Neural cell (in vitro differentiated cells): ENCODE data around the gene KCTD10. TPM values are rescaled to one million over a fixed set of nuclear protein-coding genes. Genes with fewer than 3 reads are reported as not detected.

Source experiments
- H2AFZ ChIP-seq: fragments of 200-600, 300-800 bp; sonication (generic), shearing (Covaris generic); 2 replicates; pipeline ENCODE4 v1.6.0; 2014; ENCODE audit warnings: low read depth, mild to moderate bottlenecking, antibody characterized with exemption, low read length, moderate library complexity
- H3F3A ChIP-seq: fragments of 200-600 bp; shearing (Covaris generic); 2 replicates; pipeline ENCODE4 v1.6.1; 2016; ENCODE audit warnings: mild to moderate bottlenecking, moderate library complexity, mixed read lengths, antibody characterized with exemption, low read length; ENCODE audit not compliant: insufficient read depth, poor library complexity, severe bottlenecking
- H3K27ac ChIP-seq: fragments of 200-600, 300-800 bp; sonication (generic), shearing (Covaris generic); 2 replicates; pipeline ENCODE4 v1.5.1; 2014; ENCODE audit warnings: mild to moderate bottlenecking, low read length, moderate library complexity
- H3K27me3 ChIP-seq: fragments of 300-800, 200-600 bp; sonication (generic), shearing (Covaris generic); 2 replicates; pipeline ENCODE4 v1.6.0; 2014; ENCODE audit warnings: mild to moderate bottlenecking, low read depth, low read length, moderate library complexity; ENCODE audit not compliant: insufficient read depth
- H3K36me3 ChIP-seq: fragments of 300-800, 200-600 bp; sonication (generic), shearing (Covaris generic); 2 replicates; pipeline ENCODE4 v1.5.1; 2014; ENCODE audit warnings: mild to moderate bottlenecking, antibody characterized with exemption, low read length, moderate library complexity; ENCODE audit not compliant: insufficient read depth
- H3K4me2 ChIP-seq: fragments of 300-800, 200-600 bp; sonication (generic), shearing (Covaris generic); 2 replicates; pipeline ENCODE4 v1.6.0; 2014; ENCODE audit warnings: mild to moderate bottlenecking, low read length
- H3K4me3 ChIP-seq: fragments of 300-800, 200-600 bp; sonication (generic), shearing (Covaris generic); 2 replicates; pipeline ENCODE4 v1.5.1; 2014; ENCODE audit warnings: mild to moderate bottlenecking, low read length, moderate library complexity
- H3K79me2 ChIP-seq: fragments of 200-600 bp; shearing (Covaris generic); replicated peaks from 2 replicates; pipeline ENCODE4 v1.6.0; 2014; ENCODE audit warnings: mild to moderate bottlenecking, low read length, moderate library complexity; ENCODE audit not compliant: insufficient read depth
- H3K9ac ChIP-seq: fragments of 300-800, 200-600 bp; sonication (generic), shearing (Covaris generic); 2 replicates; pipeline ENCODE4 v1.6.1; 2016; ENCODE audit warnings: mild to moderate bottlenecking, low read length, mixed read lengths
- H3K9me2 ChIP-seq: fragments of 200-600 bp; shearing (Covaris generic); 2 replicates; pipeline ENCODE4 v1.6.1; 2016; ENCODE audit warnings: mild to moderate bottlenecking, low read length, mixed read lengths; ENCODE audit not compliant: insufficient read depth
- H3K9me3 ChIP-seq: fragments of 200-600, 300-800 bp; sonication (generic), shearing (Covaris generic); 2 replicates; pipeline ENCODE4 v1.6.1; 2016; ENCODE audit warnings: mild to moderate bottlenecking, mixed run types, low read length, moderate library complexity, mixed read lengths
- H4K20me1 ChIP-seq: fragments of 200-600 bp; shearing (Covaris generic); 2 replicates; pipeline ENCODE4 v1.6.1; 2016; ENCODE audit warnings: mild to moderate bottlenecking, mixed run types; ENCODE audit not compliant: insufficient read depth
- EP300 ChIP-seq: fragments of 450-650 bp; conservative IDR thresholded peaks from 2 replicates; pipeline ENCODE4 v1.6.1; 2014; ENCODE audit warnings: antibody characterized with exemption, mild to moderate bottlenecking, moderate library complexity; ENCODE audit not compliant: poor library complexity, severe bottlenecking
- EZH2 ChIP-seq: fragments of 200-600, 300-800 bp; shearing (Covaris generic), sonication (generic); IDR thresholded peaks from 2 replicates; pipeline ENCODE4 v1.6.1; 2014; ENCODE audit warnings: antibody characterized with exemption, low read length, borderline replicate concordance, mild to moderate bottlenecking; ENCODE audit not compliant: insufficient read depth, poor library complexity, severe bottlenecking
- MXI1 ChIP-seq: fragments of 450-650 bp; conservative IDR thresholded peaks from 2 replicates; pipeline ENCODE4 v1.6.1; 2014; ENCODE audit warnings: antibody characterized with exemption, mild to moderate bottlenecking; ENCODE audit not compliant: poor library complexity, severe bottlenecking
- POLR2AphosphoS5 ChIP-seq: IDR thresholded peaks from 2 replicates; pipeline ENCODE4 v1.6.1; 2012
- RAD21 ChIP-seq: fragments of 450-650 bp; conservative IDR thresholded peaks from 2 replicates; pipeline ENCODE4 v1.6.1; 2014; ENCODE audit warnings: antibody characterized with exemption, mild to moderate bottlenecking, moderate library complexity
- SMC3 ChIP-seq: fragments of 450-650 bp; conservative IDR thresholded peaks from 2 replicates; pipeline ENCODE4 v1.6.1; 2014; ENCODE audit warnings: antibody characterized with exemption, mild to moderate bottlenecking, moderate library complexity; ENCODE audit not compliant: poor library complexity
- TAF1 ChIP-seq: IDR thresholded peaks from 2 replicates; pipeline ENCODE4 v1.6.1; 2012; ENCODE audit warnings: low read depth
- polyA plus RNA-seq: library from polyadenylated mRNA; depleted of rRNA; stranded (reverse); fragments of >200 nt; gene quantifications from 2 replicates; pipeline ENCODE4 v1.2.3, GENCODE V29; 2014
- TF ChIP-seq, protein P1 (sequence below): IDR thresholded peaks from 2 replicates; pipeline ENCODE4 v1.6.1; 2012; ENCODE audit warnings: borderline replicate concordance
- TF ChIP-seq, protein P2 (sequence below): fragments of 450-650 bp; IDR thresholded peaks from 2 replicates; pipeline ENCODE4 v1.5.1; 2014; ENCODE audit warnings: antibody characterized with exemption, mild to moderate bottlenecking, moderate library complexity; ENCODE audit not compliant: poor library complexity, severe bottlenecking

Gene KCTD10
- polyA plus RNA-seq, 1 donor from 2014 or later = 69.4 TPM

DNA sequence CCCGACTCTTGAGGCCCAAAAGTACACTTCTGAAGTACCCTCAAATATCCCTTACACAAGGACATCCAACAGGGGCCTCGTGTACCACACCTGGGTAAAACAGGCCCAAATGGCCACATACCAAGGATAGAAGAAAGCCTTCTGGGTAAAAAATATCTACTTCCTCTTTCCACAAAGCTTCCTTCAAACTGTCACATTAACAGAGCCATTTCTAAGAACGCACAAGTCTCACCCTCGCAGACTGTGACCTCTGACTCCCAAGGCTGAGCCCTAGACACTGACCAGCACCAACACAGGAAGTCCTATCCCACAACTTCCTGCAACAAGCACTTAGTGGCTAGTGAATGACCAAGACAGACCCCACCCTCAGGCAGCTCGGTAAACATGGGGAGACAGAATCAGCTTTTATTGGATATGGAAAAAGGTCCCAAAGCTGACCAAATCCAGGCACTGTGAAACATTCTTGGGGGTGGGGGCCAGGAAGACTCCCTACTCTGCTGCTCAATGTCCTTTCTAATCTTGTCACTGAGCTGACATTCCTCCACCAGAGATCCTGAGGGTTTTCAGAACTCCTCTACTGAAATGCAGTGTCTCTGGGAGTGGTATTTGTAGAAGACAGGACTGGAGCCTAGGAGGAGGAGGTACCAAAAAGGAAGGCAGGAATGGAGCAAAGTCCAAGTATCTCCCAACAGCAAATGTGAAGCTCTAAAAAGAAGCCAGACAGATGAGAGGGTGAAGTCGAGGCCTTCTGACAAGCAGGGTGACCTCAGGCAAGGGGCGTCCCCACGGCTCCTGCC is 15.9 kb downstream of the KCTD10 start:
- H3F3A ChIP-seq = no peaks in the 10 kb centered on the region
- TF ChIP-seq EZH2 = no peak
- TF ChIP-seq EP300 = no peak
- TF ChIP-seq, protein P1, sequence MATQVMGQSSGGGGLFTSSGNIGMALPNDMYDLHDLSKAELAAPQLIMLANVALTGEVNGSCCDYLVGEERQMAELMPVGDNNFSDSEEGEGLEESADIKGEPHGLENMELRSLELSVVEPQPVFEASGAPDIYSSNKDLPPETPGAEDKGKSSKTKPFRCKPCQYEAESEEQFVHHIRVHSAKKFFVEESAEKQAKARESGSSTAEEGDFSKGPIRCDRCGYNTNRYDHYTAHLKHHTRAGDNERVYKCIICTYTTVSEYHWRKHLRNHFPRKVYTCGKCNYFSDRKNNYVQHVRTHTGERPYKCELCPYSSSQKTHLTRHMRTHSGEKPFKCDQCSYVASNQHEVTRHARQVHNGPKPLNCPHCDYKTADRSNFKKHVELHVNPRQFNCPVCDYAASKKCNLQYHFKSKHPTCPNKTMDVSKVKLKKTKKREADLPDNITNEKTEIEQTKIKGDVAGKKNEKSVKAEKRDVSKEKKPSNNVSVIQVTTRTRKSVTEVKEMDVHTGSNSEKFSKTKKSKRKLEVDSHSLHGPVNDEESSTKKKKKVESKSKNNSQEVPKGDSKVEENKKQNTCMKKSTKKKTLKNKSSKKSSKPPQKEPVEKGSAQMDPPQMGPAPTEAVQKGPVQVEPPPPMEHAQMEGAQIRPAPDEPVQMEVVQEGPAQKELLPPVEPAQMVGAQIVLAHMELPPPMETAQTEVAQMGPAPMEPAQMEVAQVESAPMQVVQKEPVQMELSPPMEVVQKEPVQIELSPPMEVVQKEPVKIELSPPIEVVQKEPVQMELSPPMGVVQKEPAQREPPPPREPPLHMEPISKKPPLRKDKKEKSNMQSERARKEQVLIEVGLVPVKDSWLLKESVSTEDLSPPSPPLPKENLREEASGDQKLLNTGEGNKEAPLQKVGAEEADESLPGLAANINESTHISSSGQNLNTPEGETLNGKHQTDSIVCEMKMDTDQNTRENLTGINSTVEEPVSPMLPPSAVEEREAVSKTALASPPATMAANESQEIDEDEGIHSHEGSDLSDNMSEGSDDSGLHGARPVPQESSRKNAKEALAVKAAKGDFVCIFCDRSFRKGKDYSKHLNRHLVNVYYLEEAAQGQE = no peak
- TF ChIP-seq, protein P2, sequence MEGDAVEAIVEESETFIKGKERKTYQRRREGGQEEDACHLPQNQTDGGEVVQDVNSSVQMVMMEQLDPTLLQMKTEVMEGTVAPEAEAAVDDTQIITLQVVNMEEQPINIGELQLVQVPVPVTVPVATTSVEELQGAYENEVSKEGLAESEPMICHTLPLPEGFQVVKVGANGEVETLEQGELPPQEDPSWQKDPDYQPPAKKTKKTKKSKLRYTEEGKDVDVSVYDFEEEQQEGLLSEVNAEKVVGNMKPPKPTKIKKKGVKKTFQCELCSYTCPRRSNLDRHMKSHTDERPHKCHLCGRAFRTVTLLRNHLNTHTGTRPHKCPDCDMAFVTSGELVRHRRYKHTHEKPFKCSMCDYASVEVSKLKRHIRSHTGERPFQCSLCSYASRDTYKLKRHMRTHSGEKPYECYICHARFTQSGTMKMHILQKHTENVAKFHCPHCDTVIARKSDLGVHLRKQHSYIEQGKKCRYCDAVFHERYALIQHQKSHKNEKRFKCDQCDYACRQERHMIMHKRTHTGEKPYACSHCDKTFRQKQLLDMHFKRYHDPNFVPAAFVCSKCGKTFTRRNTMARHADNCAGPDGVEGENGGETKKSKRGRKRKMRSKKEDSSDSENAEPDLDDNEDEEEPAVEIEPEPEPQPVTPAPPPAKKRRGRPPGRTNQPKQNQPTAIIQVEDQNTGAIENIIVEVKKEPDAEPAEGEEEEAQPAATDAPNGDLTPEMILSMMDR = no peak
- no peak for TF ChIP-seq TAF1
- TF ChIP-seq MXI1 = no peak
- TF ChIP-seq RAD21 = no peak
- no peak for TF ChIP-seq POLR2AphosphoS5
- TF ChIP-seq SMC3 = no peak
- peaks cover 11% of the 10 kb centered on the region for H4K20me1 ChIP-seq
- H3K4me3 ChIP-seq = no peak overlapping the region
- no peaks in the 10 kb centered on the region for H3K27me3 ChIP-seq
- H3K9me3 ChIP-seq = no peaks in the 10 kb centered on the region
- peaks cover 17% of the 10 kb centered on the region for H3K79me2 ChIP-seq
- no peak overlapping the region for H2AFZ ChIP-seq
- no peak overlapping the region for H3K9ac ChIP-seq
- no peak overlapping the region for H3K4me2 ChIP-seq
- H3K9me2 ChIP-seq = no peaks in the 10 kb centered on the region
- H3K27ac ChIP-seq = no peak overlapping the region
- no peaks in the 10 kb centered on the region for H3K36me3 ChIP-seq

DNA sequence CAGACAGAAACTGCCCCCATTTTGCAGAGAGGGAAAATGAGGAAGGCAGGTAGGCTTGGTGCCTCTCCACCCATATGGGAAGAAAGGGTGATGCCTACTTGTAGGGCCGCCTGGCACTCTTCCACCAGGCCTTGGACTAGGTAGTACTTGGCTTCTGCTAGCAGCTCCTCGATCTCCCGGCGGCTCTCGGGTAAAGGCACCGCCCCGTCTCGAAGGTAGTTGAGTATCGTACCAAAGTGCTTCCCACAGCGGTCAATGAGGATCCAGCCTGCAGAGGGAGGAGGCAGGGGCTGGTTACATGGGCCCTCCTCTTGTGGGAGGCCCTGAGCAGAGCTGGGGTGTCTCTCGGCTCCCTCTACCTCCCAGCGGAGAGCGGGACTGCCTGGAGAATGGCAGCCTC is 16.6 kb downstream of the KCTD10 start:
- Histone ChIP-seq H3K27me3 (no peaks in the 10 kb centered on the region), H2AFZ (no peak overlapping the region), H3K79me2 (peaks cover 14% of the 10 kb centered on the region), H3K9ac (no peak overlapping the region), H3K9me2 (no peaks in the 10 kb centered on the region), H3K36me3 (no peaks in the 10 kb centered on the region), H3K27ac (no peak overlapping the region), H4K20me1 (peaks cover 11% of the 10 kb centered on the region), H3K4me2 (no peak overlapping the region), H3K9me3 (no peaks in the 10 kb centered on the region), H3F3A (no peaks in the 10 kb centered on the region), H3K4me3 (no peak overlapping the region)
- no peak for TF ChIP-seq SMC3
- TF ChIP-seq EP300 = no peak
- TF ChIP-seq, protein P2 = no peak
- TF ChIP-seq TAF1 = no peak
- TF ChIP-seq EZH2 = no peak
- no peak for TF ChIP-seq RAD21
- no peak for TF ChIP-seq POLR2AphosphoS5
- no peak for TF ChIP-seq MXI1
- TF ChIP-seq, protein P1 = no peak
